Coronary artery (tissue), 2 donors: ENCODE results near the gene PRMT5.

ENCODE experiments used
- DNase-seq: peaks from one replicate; pipeline ENCODE4 v3.0.0-alpha.2; 2017; ENCODE audit warnings: low spot score
- H3K27ac ChIP-seq, 2 donors: fragments of 200-600 bp; sonication (generic); one replicate each; pipeline ENCODE4 v1.5.1; 2016 to 2019
- H3K4me3 ChIP-seq: fragments of 200-600 bp; sonication (generic); 2 replicates; pipeline ENCODE4 v1.5.1; 2016; ENCODE audit warnings: mild to moderate bottlenecking, moderate library complexity
- TF ChIP-seq, protein P1 (sequence below): fragments of 200-600 bp; sonication (generic); IDR thresholded peaks from one replicate; pipeline ENCODE4 v1.5.1; 2019; ENCODE audit warnings: antibody characterized with exemption

The PRMT5 gene

DNA sequence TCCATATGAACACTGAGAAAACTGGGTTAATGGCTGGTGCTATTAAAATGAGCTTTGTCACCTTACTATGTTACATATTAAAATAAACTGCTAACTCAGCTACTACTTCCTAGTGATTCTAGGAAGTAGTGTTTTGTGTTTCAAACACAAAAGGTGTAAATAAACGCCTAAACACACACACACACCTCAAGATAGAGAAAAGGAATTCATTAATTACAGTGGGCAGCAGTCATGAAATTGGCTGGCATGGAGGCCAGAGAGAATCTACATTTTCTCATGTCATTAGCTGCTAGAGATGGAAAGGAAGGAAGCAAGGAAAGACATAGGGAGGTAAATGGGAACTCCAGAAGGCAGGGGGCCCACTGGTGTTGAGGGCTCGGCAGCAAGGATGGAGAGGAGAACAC, 787 bp upstream of the PRMT5 start:
- TF ChIP-seq, protein P1, sequence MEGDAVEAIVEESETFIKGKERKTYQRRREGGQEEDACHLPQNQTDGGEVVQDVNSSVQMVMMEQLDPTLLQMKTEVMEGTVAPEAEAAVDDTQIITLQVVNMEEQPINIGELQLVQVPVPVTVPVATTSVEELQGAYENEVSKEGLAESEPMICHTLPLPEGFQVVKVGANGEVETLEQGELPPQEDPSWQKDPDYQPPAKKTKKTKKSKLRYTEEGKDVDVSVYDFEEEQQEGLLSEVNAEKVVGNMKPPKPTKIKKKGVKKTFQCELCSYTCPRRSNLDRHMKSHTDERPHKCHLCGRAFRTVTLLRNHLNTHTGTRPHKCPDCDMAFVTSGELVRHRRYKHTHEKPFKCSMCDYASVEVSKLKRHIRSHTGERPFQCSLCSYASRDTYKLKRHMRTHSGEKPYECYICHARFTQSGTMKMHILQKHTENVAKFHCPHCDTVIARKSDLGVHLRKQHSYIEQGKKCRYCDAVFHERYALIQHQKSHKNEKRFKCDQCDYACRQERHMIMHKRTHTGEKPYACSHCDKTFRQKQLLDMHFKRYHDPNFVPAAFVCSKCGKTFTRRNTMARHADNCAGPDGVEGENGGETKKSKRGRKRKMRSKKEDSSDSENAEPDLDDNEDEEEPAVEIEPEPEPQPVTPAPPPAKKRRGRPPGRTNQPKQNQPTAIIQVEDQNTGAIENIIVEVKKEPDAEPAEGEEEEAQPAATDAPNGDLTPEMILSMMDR: no peak
- Histone ChIP-seq H3K27ac (peak overlapping the region; percentile 83 to 84), H3K4me3 (peak overlapping the region; percentile 97)
- DNase-seq: no peak

DNA sequence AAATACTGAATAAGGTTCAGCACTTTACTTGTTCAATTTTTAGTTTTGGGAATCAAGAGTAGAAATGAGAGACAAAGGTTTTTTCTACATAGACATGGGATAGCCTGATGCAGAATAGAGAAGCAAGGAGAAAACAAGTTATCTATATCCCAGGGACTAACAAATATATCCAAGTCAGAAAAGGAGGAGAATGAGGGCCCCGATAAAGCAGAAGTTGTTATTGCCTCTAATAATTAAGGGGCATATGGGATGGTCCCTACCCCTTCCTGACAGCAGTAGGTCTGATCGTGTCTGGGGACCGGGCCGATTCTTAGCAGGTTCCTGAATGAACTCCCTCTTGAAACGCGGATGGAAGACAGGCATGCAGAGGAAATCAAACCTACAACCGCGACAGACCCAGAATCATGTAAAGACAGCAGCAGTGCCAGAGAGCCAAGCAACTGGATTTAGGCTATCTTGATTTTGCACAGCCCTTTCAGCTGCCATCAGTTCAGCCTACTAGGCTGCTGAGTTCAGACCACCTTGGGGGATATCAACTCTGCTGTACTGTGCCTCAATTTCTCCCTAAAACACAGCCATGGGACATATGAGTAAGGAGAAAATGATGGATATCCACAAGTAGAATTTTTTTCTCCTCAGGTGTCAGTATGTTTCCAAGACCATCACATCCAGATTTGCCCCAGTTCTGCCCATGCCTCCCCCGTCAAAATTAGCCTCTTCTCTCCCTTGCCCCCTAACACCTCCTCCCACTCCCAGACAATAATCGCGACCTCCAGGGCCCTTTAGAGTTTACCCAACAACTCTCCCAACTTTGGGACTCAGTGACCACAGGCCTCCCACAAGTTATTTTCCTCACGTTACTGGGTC, 706 bp downstream of the PRMT5 start:
- DNase-seq: no peak
- H3K4me3 ChIP-seq: peak overlapping the region; percentile 97
- TF ChIP-seq, protein P1: no peak
- peak overlapping the region; percentile 84 to 96 for H3K27ac ChIP-seq

DNA sequence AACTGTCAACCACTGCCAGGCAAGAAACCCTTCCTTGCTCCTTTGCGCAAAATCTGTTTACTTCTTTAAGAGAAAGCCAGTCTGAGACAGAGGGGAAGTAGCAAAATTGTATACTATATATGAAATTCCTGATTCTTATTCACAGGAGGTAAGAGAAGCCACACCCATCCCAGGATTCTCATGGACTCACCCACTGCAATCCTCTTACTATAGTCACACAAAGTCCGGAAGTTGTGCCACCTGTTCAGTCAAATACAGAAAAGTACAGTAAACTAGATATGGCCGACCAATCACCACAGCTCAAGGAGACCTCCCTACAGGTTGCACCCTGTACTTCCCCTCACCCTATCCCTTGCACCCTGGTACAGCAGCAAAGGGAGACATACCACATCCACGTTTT, 2.9 kb downstream of the PRMT5 start:
- DNase-seq: no peak
- Histone ChIP-seq H3K27ac (no peak overlapping the region), H3K4me3 (no peak overlapping the region)
- TF ChIP-seq, protein P1: no peak

DNA sequence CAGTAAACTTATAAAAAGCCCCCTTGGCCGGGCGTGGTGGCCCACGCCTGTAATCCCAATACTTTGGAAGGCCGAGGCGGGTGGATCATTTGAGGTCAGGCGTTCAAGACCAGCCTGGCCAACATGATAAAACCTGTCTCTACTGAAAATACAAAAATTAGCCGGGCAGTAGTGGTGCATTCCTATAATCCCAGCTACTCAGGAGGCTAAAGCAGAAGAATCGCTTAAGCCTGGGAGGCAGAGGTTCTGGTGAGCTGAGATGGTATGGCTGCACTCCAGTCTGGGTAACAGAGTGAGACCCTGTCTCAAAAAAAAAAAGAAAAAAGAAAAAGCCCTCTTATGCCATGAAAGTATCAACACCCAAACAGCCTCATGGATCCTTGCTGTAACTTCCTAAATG, 3.7 kb downstream of the PRMT5 start:
- Histone ChIP-seq H3K27ac (no peak overlapping the region), H3K4me3 (no peak overlapping the region)
- TF ChIP-seq, protein P1: no peak
- DNase-seq: no peak

DNA sequence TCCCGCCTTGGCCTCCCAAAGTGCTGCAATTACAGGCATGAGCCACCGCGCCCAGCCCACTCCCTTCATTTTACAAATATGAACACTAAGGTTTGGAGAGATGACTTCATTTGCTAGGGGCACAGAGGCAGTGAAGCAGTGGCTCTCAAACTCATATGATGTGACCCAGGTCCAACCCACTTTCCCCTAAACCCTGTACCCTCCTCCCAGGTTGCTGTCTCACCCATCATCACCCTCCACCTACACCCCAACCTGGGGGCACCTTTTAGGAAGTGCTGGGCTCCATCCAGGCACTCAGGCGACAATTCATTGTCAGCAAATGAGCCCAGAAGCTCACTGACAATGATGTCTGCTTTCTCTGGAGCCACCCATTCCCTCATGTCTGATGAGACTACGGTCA, 5.4 kb downstream of the PRMT5 start:
- no peak overlapping the region for H3K4me3 ChIP-seq
- TF ChIP-seq, protein P1: no peak
- no peak overlapping the region for H3K27ac ChIP-seq
- DNase-seq: no peak

DNA sequence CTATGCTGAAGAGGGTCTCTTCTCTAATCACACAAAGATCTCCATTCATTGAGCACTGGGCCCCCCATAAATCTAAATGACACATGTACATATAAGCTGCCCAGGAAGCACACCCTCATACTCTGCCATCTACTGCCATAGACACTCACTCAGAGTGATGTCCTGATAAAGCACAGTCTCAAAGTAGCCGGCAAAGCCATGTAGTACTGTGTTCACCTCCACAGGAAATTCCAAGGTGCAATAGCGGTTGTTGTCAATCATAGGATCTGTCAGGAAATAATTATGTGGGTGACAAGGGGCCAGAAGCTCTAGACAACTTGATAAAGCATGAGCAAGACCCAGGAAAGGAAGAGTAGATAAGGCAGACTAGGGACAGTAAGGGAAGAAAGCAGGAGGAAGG, 6.9 kb downstream of the PRMT5 start:
- H3K4me3 ChIP-seq: no peak overlapping the region
- TF ChIP-seq, protein P1: no peak
- no peak for DNase-seq
- no peak overlapping the region for H3K27ac ChIP-seq

DNA sequence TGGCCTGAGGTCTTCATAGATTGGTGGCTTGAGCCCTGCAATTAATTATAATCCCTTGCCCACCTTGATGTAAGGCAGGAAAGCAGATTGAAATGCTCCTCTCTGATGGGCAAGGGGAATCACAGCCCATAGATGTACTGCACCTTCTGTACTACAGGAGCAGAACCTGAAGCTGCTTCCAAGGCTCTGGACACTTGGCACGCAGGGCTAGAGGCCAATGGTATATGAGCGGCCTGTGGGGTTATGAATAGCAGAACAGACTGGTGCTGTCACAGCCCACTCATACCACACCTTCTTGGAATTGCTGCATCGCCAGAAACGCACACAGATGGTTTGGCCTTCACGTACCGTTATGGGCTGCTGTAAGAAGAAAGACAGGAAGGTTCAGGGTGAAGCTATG, 8.5 kb downstream of the PRMT5 start:
- no peak overlapping the region for H3K4me3 ChIP-seq
- DNase-seq: no peak
- TF ChIP-seq, protein P1: no peak
- H3K27ac ChIP-seq: no peak overlapping the region
